Activated naive CD8-positive, alpha-beta T cell (primary cell): ENCODE measurements around the gene TCF7L2.

Experiments used
- H3K27ac Mint-ChIP-seq: one replicate; pipeline ENCODE4 v1.8.0; 2021; ENCODE audit warnings: mixed read lengths
- H3K27me3 Mint-ChIP-seq: one replicate; pipeline ENCODE4 v1.8.0; 2021; ENCODE audit warnings: mixed read lengths
- H3K36me3 Mint-ChIP-seq: one replicate; pipeline ENCODE4 v1.8.0; 2021; ENCODE audit warnings: mixed read lengths
- H3K4me1 Mint-ChIP-seq: one replicate; pipeline ENCODE4 v1.8.0; 2021; ENCODE audit warnings: low read depth, mixed read lengths
- H3K4me3 Mint-ChIP-seq: one replicate; pipeline ENCODE4 v1.8.0; 2021; ENCODE audit warnings: mild to moderate bottlenecking, mixed read lengths
- H3K9me3 Mint-ChIP-seq: one replicate; pipeline ENCODE4 v1.8.0; 2021; ENCODE audit warnings: low read depth, mixed read lengths

TCF7L2 gene

DNA sequence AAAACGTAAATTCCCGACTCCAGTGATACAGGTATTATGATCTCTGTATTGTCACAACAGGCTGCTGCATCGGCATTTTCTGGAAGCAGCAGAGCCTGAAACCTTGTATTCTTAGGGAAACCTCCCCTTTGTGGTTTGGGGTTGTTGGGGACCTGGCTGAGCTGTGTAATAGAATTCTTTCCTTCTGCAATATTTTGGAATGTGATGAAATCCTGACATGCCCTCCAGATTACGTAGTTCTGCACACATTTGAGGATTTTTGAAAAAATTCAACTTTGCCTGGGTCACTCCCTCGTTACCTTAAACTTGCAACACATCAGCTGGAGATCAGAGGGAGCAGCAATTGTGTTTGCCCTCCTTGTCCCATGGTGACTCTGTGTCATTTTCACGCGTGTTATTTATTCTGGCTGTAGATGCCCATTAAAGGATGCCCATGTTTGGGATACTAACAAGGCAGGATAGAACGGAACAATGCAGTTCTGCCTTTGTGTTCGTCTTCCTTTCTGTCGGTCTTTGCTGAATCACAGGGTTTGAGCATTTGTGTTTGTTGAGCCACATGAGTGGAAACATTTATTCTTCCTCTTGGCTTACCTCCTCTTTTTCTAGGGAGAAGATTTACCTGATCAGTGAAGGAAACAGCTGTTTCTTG is 181.7 kb downstream of the TCF7L2 start:
- Mint-ChIP-seq H3K4me3 (no peak overlapping the region), H3K27ac (no peak overlapping the region), H3K36me3 (no peaks in the 10 kb centered on the region), H3K27me3 (peaks cover 4% of the 10 kb centered on the region), H3K9me3 (no peaks in the 10 kb centered on the region), H3K4me1 (no peaks in the 10 kb centered on the region)

DNA sequence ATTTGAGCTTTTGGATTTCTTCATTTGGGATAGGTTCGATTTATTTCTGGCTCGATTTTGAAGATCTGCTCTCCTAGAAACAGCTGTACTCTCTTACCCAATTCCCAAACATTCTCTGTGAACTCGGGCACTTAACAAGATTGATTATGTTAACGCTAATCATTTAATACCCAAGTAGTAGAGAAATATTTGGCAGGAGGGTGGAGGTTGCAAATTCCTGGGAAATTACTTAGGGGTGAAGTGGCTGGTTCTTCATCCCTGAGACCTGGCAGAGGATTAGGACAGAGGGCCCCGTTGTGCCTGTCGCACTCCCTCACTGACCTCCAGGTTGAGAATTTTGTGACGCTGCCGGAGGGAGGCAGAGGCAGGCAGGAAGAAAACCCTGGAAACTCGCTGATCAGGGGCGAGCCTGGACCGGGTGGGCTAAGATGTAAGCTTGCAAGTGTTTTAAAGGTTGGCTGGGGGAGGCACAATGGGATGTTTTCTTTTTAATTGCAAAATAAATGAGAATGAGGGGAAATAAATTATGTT is 182.6 kb downstream of the TCF7L2 start:
- Mint-ChIP-seq H3K9me3 (no peaks in the 10 kb centered on the region), H3K4me3 (no peak overlapping the region), H3K4me1 (no peaks in the 10 kb centered on the region), H3K27ac (no peak overlapping the region), H3K36me3 (no peaks in the 10 kb centered on the region), H3K27me3 (peaks cover 2% of the 10 kb centered on the region)

- H3K9me3 Mint-ChIP-seq, result no peaks in the 10 kb centered on the region
- H3K4me3 Mint-ChIP-seq, result no peak overlapping the region
- peaks cover 2% of the 10 kb centered on the region for H3K27me3 Mint-ChIP-seq
- no peaks in the 10 kb centered on the region for H3K36me3 Mint-ChIP-seq
- no peaks in the 10 kb centered on the region for H3K4me1 Mint-ChIP-seq
- no peak overlapping the region for H3K27ac Mint-ChIP-seq
Observed at GRCh38 chr10:113133497-113134115, 183.6 kb downstream of the TCF7L2 start.

DNA sequence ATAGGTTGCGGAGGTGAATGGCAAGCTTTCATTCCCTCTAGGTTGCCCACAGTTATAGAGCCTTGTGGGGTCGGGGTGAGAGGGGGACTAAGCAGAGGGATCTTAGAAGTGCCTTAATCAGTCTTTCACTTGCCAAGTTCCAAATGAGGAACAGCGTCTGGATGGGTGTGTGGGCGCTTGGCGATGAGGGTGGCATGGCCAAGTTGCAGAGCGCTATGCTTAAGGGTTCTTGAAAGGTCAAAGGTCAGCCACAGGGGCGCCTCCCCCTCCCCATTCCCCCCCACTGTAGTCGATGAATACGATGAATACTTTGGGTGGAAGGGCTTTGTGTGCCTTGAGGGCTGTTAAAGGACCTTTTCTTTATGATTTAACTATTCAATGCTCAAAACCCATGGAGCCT is 185.0 kb downstream of the TCF7L2 start:
- Mint-ChIP-seq H3K4me1 (peaks cover 4% of the 10 kb centered on the region), H3K36me3 (no peaks in the 10 kb centered on the region), H3K9me3 (no peaks in the 10 kb centered on the region), H3K4me3 (no peak overlapping the region), H3K27ac (no peak overlapping the region), H3K27me3 (no peaks in the 10 kb centered on the region)

GRCh38 chr10:113137941-113138685 is 188.1 kb downstream of the TCF7L2 start:
- H3K27me3 Mint-ChIP-seq, result no peaks in the 10 kb centered on the region
- H3K36me3 Mint-ChIP-seq, result no peaks in the 10 kb centered on the region
- no peak overlapping the region for H3K4me3 Mint-ChIP-seq
- H3K27ac Mint-ChIP-seq, result no peak overlapping the region
- peaks cover 4% of the 10 kb centered on the region for H3K4me1 Mint-ChIP-seq
- H3K9me3 Mint-ChIP-seq, result no peaks in the 10 kb centered on the region

DNA sequence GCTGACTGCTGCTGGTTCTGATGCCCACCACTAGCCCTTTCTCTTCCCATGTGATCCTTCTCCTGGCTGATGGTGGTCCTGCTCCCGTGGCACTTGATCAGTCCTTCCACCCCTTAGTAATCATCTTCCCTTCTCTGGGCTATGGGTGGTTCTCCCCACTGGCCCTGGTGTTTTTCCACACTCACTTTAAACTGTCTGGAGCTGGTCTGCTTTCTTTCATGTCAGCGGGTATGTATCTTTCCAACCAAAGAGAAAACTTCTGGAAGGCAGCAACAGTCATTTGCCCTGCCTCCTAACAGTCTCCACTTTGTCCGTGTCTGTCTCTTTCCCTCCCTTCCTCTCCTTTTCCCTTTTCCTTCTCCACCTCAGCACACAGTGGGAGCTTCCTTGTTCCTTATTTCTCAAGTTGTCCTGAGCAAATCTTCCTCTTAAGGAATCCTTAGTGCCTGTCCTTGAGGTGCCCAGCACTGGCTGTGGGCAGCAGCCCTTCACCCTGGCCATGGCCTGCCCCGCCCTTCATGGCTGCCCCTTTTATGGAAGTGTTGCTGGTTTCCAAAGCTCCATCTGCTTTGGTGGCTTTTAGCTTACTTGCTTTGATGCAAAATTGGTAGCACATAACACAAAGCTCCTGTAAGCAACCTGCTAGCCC is 189.0 kb downstream of the TCF7L2 start:
- H3K27ac Mint-ChIP-seq, result no peak overlapping the region
- no peaks in the 10 kb centered on the region for H3K27me3 Mint-ChIP-seq
- H3K4me1 Mint-ChIP-seq, result peaks cover 4% of the 10 kb centered on the region
- H3K36me3 Mint-ChIP-seq, result peaks cover 3% of the 10 kb centered on the region
- H3K4me3 Mint-ChIP-seq, result no peak overlapping the region
- H3K9me3 Mint-ChIP-seq, result no peaks in the 10 kb centered on the region

- no peak overlapping the region for H3K4me3 Mint-ChIP-seq
- H3K27me3 Mint-ChIP-seq, result no peaks in the 10 kb centered on the region
Observed at GRCh38 chr10:113139699-113140098, 189.7 kb downstream of the TCF7L2 start.

DNA sequence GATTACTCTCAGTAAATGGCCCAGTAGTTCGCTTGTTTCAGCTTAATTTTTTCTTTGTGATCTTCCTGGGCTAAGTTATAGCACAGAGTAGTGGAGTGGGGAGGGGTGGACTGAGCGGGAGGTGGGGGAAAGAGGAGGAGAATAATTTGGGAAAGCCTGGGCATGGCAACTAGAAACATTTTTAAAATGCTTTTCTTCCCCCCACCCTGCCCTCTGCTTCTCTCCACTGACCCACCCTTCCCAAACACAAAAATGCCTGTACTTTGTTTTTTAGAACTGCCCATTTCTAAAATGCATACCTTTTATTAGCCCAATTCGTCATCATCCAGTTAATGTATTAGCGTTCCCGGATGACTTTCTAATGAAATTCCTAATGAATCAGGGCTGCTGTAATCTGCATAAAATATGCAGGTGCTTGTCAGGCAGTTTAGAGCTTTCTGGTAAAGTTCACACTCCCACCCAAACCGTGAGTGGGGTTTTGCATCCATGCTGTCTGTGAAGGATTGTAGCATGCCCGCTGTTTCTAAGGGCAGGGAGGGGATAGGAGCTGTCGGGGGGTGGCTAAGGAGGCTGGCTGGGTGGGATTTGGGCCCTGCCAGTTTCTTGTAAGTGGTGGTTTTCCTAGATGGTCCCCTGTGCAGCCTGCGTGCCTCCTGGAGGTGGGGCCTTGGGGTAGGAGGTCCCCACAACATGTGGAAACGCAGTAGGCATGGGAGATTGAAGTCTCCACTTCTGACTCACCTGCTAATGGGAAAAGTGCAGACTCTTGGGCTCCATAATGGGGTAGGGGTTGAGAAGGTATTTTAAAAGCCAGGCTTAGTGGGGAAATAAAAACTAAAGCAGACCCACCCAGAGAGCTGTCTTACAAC is 190.3 kb downstream of the TCF7L2 start:
- H3K27ac Mint-ChIP-seq, result no peak overlapping the region
- no peaks in the 10 kb centered on the region for H3K27me3 Mint-ChIP-seq
- H3K4me3 Mint-ChIP-seq, result no peak overlapping the region
- H3K9me3 Mint-ChIP-seq, result no peaks in the 10 kb centered on the region
- peaks cover 3% of the 10 kb centered on the region for H3K36me3 Mint-ChIP-seq
- peaks cover 4% of the 10 kb centered on the region for H3K4me1 Mint-ChIP-seq

More at GRCh38 chr10:113139699-113140098, 189.7 kb downstream of the TCF7L2 start:
- Mint-ChIP-seq H3K9me3 (no peaks in the 10 kb centered on the region), H3K36me3 (peaks cover 3% of the 10 kb centered on the region), H3K4me1 (peaks cover 4% of the 10 kb centered on the region), H3K27ac (no peak overlapping the region)

DNA sequence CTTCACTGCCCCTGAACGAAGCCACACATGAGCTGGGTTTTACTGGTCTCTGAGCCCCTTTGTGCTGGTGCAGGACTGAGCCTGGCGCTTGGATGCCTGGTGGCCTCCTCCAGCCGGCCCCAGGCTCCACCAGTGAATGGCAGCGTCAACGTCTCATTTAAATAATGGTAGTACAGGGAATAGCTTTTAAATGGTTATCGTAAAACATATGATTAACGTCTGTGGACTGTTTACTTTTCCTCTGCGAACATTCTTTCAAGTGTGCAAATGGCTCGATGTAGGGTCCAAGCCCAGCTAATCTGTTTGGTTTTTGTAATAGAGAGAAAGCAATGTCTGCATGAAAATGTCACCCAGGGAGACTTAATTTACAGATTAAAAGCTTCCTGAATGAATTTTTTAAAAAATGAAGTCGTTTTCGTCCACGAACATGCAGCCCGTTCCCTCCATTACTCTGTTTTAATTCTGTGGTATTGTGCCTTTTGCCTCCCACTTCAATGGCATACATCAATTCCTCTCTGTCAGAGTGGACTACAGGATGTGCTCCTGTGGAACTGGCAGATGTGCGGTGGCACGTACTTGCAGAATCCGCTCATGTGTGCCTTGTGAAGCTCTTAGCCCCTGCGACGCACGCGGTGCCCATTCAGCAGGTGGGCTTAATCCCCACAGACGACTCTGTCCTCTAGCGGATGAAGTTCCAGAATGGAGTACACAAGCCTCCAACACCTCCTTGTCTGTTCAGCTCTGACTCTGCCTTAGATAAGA is 192.7 kb downstream of the TCF7L2 start:
- no peaks in the 10 kb centered on the region for H3K9me3 Mint-ChIP-seq
- H3K36me3 Mint-ChIP-seq, result peaks cover 3% of the 10 kb centered on the region
- H3K27me3 Mint-ChIP-seq, result no peaks in the 10 kb centered on the region
- peaks cover 4% of the 10 kb centered on the region for H3K4me1 Mint-ChIP-seq
- H3K4me3 Mint-ChIP-seq, result no peak overlapping the region
- no peak overlapping the region for H3K27ac Mint-ChIP-seq

- peaks cover 3% of the 10 kb centered on the region for H3K36me3 Mint-ChIP-seq
- H3K4me3 Mint-ChIP-seq, result no peak overlapping the region
- H3K4me1 Mint-ChIP-seq, result no peaks in the 10 kb centered on the region
- H3K27me3 Mint-ChIP-seq, result no peaks in the 10 kb centered on the region
- H3K27ac Mint-ChIP-seq, result no peak overlapping the region
- no peaks in the 10 kb centered on the region for H3K9me3 Mint-ChIP-seq
Observed at GRCh38 chr10:113144576-113144975, 194.5 kb downstream of the TCF7L2 start.

DNA sequence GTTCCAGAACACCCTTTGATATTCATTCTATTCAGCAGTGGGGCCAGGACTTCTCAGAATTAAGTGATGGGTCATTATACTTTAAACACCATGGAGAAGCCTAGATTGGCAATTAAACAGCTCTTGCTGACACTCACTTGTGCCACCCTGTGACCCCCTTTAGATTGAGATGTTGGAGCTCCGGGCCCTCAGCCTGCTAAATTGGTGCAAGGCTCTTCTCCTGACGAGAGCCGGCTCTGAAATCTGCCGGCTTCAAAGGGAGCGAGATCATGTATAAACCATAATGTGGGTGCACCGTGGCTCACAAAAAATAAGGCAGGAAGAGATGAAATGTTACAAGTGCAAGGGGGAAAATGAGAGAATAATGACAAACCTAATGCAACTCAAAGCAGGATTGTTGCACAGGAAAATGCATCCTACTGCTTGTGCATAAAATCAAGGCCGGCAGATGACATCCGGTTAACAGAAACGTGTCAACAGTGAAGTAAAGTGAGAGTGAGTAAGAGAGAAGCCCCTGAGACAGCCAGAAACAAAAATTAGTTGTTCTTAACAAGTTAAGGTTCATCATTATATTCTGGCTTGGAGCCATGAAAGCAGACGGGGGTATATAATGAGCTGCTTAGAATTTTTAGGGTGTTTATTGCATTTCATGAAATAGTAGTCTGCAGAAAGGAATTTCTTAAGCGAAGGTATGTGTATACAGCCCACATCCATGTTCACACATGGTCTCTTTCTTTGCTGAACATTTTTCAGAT is 198.2 kb downstream of the TCF7L2 start:
- Mint-ChIP-seq H3K27ac (no peak overlapping the region), H3K4me3 (no peak overlapping the region), H3K9me3 (no peaks in the 10 kb centered on the region), H3K27me3 (no peaks in the 10 kb centered on the region), H3K36me3 (peaks cover 16% of the 10 kb centered on the region), H3K4me1 (no peaks in the 10 kb centered on the region)

DNA sequence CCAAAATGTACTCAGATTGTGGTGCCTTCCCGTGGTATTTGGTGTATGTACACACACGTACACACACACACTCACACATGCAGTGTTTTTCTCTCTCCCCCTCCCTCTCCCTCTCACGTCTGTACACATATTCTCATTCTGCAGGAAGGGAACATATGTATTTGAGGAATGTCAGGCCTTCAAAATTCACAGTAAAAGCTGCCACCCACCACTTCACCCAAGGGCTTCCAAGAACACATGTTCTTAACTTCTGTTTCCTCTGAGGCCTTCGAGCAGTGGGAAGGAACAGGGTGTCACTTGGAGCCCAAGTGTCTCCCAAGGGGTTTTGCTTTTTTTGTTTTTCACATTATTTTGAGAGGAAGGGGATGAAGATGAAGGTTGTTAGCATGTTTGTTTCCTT is 198.9 kb downstream of the TCF7L2 start:
- no peaks in the 10 kb centered on the region for H3K9me3 Mint-ChIP-seq
- H3K4me3 Mint-ChIP-seq, result no peak overlapping the region
- peaks cover 16% of the 10 kb centered on the region for H3K36me3 Mint-ChIP-seq
- no peaks in the 10 kb centered on the region for H3K27me3 Mint-ChIP-seq
- no peaks in the 10 kb centered on the region for H3K4me1 Mint-ChIP-seq
- H3K27ac Mint-ChIP-seq, result no peak overlapping the region

GRCh38 chr10:113149626-113150025 is 199.6 kb downstream of the TCF7L2 start:
- Mint-ChIP-seq H3K27me3 (no peaks in the 10 kb centered on the region), H3K27ac (no peak overlapping the region), H3K4me1 (no peaks in the 10 kb centered on the region), H3K4me3 (no peak overlapping the region), H3K36me3 (peaks cover 17% of the 10 kb centered on the region), H3K9me3 (no peaks in the 10 kb centered on the region)
